ENCODE measurements around the gene FASTKD2.

The FASTKD2 gene

DNA sequence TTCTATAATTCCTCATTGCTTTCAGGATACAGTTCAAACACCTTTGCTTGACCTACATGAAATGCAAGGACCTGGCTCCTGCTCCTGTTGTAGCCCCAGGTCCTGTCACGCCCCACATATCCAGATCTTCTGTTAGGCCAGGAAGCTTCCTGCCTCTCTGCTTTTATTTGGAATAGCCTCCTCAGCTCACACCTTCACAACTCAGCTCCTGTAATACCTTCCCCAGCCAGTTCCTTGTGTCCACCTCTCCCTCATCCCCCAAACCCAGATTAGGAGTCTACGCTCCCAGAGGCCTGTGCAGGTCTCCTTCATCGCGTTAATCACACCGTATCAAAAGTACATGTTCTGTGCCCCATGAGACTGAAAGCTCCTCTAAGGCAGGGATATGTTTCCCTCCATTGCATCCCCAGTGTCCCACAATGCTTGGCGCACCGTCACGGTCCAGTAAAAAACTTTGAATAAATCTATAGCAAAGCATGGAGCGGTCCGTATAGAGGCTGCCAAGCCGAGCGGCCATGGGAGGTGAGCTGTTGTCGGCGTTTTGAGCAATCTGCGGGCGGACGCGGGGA, 649 bp upstream of the FASTKD2 start:
- DNase-seq (ENCODE audit: extremely low spot score): no peak
- POLR2A ChIA-PET: no interaction called here
- TF ChIP-seq, protein P1, sequence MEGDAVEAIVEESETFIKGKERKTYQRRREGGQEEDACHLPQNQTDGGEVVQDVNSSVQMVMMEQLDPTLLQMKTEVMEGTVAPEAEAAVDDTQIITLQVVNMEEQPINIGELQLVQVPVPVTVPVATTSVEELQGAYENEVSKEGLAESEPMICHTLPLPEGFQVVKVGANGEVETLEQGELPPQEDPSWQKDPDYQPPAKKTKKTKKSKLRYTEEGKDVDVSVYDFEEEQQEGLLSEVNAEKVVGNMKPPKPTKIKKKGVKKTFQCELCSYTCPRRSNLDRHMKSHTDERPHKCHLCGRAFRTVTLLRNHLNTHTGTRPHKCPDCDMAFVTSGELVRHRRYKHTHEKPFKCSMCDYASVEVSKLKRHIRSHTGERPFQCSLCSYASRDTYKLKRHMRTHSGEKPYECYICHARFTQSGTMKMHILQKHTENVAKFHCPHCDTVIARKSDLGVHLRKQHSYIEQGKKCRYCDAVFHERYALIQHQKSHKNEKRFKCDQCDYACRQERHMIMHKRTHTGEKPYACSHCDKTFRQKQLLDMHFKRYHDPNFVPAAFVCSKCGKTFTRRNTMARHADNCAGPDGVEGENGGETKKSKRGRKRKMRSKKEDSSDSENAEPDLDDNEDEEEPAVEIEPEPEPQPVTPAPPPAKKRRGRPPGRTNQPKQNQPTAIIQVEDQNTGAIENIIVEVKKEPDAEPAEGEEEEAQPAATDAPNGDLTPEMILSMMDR (IDR thresholded peaks at IDR 0.05; ENCODE audit: control extremely low read depth, extremely low read depth, low read depth, missing control alignments): no peak
- CTCF ChIA-PET: interaction anchor here (0.9 to 3.0 kb wide), 6 partner anchors 11 to 445 kb away, joined by 3 to 16 read pairs (median 4); no protein-coding TSS in a partner anchor

DNA sequence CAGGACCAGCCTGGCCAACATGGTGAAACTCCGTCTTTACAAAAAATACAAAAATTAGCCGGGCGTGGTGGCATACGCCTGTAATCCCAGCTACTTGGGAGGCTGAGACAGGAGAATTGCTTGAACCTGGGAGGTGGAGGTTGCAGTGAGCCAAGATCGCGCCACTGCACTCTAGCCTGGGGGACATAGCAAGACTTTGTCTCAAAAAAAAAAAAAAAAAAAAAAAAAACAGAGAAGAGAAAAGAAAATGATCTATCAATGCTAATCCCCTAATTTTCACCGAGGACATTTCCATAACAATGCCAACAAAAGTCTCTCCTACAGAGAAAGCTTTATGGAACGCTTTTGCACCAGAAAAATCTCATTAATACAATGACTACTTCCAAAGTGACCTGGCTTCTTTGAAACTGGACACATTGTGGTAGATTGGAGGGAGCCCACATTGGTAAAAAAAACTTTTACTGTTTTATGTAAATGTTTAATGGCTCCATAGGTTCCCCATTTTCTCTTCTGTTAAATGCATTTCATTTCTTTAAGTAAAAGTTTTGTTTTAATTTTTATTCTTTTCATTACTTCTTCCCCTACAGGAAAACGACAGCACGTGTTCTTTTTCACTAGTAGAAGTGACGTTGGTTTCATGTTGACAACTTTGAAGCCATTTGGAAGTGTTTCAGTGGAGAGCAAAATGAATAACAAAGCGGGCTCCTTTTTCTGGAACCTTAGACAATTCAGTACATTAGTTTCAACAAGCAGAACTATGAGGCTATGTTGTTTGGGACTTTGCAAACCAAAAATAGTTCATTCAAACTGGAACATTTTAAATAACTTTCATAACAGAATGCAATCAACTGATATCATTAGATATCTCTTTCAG, 888 bp downstream of the FASTKD2 start:
- no peak for DNase-seq (ENCODE audit: extremely low spot score)
- POLR2A ChIA-PET: no interaction called here
- CTCF ChIA-PET: interaction anchor here (0.9 to 3.0 kb wide), 4 partner anchors 11 to 22 kb away, joined by 3 to 16 read pairs (median 4); no protein-coding TSS in a partner anchor
- TF ChIP-seq, protein P1 (IDR thresholded peaks at IDR 0.05; ENCODE audit: control extremely low read depth, extremely low read depth, low read depth, missing control alignments): no peak

DNA sequence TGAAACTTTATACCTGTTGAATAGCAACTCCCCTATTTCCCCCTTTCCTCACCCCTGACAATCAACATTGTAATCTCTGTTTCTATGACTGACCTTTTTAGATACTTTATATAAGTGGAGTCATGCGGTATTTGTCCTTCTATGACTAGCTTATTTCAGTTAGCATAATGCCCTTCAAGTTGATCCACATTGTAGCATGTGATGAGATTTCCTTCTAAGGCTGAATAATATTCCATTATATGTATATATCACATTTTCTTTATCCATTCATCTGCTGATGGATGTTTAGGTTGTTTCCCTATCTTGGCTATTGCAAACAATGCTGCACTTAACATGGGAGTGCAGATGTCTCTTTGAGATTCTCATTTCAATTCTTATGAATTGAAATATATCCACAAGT, 9.5 kb downstream of the FASTKD2 start:
- TF ChIP-seq, protein P1 (IDR thresholded peaks at IDR 0.05; ENCODE audit: control extremely low read depth, extremely low read depth, low read depth, missing control alignments): no peak
- ChIA-PET CTCF (no interaction called here), POLR2A (no interaction called here)
- no peak for DNase-seq (ENCODE audit: extremely low spot score)

DNA sequence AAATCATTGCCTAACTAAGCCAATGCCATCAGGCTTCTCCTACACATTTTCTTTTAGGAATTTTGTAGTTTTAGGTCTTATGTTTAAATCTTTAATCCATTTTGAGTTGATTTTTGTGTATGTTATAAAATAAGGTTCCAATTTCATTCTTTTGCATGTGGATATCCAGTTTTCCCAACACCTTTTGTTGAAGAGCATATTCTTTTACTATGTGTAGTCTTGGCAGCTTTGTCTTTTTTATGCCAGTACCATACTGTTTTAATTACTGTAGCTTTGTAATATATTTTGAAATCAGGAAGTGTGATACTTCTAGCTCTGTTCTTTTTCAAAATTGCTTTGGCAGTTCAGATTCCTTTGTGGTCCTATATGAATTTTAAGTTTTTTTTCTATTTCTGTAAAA, 11.0 kb downstream of the FASTKD2 start:
- ChIA-PET POLR2A (no interaction called here), CTCF (interaction anchor here (1.4 kb wide), 1 partner anchor 9 kb away, joined by 3 read pairs; no protein-coding TSS in a partner anchor)
- TF ChIP-seq, protein P1 (IDR thresholded peaks at IDR 0.05; ENCODE audit: control extremely low read depth, extremely low read depth, low read depth, missing control alignments): no peak
- DNase-seq (ENCODE audit: extremely low spot score): no peak

DNA sequence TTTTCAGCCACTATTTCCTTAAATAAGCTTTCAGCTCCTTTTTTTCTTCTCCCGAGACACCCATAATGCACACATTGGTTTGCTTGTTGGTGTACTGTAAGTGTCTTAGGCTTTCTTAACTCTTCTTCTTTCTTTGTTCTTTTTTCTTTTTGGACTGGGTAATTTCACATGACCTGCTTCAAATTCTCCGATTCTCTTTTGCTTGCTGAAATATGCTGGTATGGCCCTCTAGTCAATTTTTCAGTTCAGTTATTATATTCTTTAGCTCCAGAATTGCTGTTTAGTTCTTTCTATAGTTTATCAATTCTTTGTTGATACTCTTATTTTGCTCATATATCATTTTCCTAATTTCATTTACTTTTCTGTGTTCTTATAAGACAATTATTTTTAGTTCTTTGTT, 15.3 kb downstream of the FASTKD2 start:
- ChIA-PET POLR2A (no interaction called here), CTCF (interaction anchor here (0.7 to 5.1 kb wide), 10 partner anchors 8 to 86 kb away, joined by 3 to 32 read pairs (median 4); partner anchors contain the start of genes FASTKD2 and MDH1B)
- DNase-seq (ENCODE audit: extremely low spot score): no peak
- TF ChIP-seq, protein P1 (IDR thresholded peaks at IDR 0.05; ENCODE audit: control extremely low read depth, extremely low read depth, low read depth, missing control alignments): no peak

DNA sequence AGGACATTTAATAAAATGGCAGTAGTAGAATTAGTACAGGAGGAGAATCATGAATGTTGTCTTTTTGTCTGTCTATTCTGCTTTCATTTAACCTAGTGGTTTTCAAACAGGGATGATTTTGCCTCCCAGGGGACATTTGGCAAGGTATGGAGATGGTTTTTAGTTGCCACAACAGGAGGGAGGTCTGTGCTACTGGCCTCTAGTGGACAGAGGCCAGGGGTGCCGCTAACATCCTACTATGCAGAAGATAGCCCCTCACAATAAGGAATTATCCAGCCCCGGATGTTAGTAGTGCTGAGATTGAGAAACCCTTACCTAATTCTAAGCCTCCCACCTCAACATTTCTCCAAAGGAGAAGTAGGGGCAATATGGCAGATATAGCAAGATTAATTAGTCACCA, 18.3 kb downstream of the FASTKD2 start:
- TF ChIP-seq, protein P1 (IDR thresholded peaks at IDR 0.05; ENCODE audit: control extremely low read depth, extremely low read depth, low read depth, missing control alignments): peak; percentile 33
- POLR2A ChIA-PET: no interaction called here
- CTCF ChIA-PET: interaction anchor here (1.2 to 5.1 kb wide), 4 partner anchors 10 to 1257 kb away, joined by 3 to 33 read pairs (median 24); no protein-coding TSS in a partner anchor
- no peak for DNase-seq (ENCODE audit: extremely low spot score)
